DMS 273 (cell line): ENCODE data around the gene PAK5.

Experiments used
- DNase-seq: peaks from one replicate; lab custom pipeline; 2025; ENCODE audit not compliant: unreplicated experiment; lab: John Stamatoyannopoulos, UW

PAK5 gene

DNA sequence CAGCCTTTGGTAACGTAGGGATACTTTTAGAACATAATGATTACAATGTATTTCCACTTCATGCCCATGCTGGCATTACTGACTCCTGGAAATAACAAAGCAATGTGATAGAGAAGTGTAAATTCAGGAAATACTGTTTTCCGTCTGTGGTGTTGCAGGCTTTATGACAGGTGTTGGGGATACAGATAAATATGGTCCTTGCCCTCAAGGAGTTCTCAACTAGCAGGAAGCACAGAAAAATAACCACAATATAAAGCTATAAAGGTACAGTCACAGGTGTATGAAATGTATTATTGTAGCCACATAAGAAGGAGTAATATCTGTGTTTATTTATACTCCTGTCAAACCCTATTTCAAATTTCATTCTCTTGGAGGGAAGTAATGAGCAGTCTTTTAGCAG, 337.4 kb downstream of the PAK5 start:
- no peak for DNase-seq

- no peak for DNase-seq
Measured at GRCh38 chr20:9500121-9500520, 338.8 kb downstream of the PAK5 start.

GRCh38 chr20:9499126-9499899, 339.6 kb downstream of the PAK5 start:
- DNase-seq = no peak

GRCh38 chr20:9498322-9498721, 340.6 kb downstream of the PAK5 start:
- DNase-seq = no peak

GRCh38 chr20:9496155-9496554, 342.7 kb downstream of the PAK5 start:
- no peak for DNase-seq

DNA sequence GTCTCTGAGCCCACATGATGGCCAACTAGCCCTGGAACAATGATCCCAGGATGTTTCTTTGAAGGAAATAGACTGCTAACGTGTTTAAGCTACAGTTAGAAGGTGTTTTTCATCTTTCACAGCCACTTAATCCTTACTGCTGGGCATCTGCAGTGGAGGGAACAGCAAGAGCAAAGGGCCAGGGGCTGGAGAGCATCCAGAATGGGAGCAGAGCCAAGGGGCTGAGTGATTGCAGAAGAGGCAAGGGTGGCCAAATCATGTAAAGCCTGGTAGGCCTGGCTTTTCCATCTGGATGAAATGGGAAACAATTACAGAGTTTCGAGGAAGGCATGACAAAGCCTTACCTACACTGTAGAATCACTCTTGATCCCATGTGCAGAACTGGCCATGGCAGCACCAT, 343.2 kb downstream of the PAK5 start:
- DNase-seq = no peak

DNA sequence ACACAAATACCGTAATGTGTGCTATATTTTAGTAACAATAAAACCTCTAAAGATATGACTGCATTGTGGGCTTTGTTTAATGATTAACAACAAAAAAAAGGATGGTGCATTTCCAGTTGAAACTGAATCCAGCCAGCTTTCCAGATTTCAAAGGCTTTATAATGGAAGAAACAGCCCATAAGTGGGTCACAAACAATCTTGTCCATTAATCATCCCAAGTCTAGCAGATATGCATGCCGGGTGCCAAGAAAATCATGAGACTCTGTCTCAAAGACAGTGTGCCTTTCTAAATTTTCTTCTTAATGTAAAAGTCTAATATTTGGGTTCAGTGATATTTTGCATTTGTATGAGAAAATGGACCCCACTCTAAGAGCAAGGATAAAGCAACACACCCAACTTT, 345.1 kb downstream of the PAK5 start:
- no peak for DNase-seq

- no peak for DNase-seq
Measured at GRCh38 chr20:9492067-9492466, 346.8 kb downstream of the PAK5 start.

DNA sequence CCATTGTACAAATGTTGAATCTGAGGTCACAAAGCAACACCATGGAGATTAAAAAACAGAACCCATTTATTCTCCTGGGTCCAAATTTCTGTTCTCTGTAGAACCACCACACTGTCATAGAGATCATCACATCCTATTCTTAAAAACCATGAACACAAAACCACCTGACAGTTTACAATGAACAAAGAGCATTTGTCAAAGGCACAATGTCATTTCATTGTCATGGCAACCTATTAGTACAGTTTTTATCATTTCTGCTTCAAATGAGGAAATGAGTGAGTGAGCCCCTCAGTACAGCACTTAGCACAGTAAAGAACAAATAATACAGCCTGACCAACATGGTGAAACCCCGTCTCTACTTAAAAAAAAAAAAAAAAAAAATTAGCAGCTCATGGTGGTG, 347.6 kb downstream of the PAK5 start:
- DNase-seq = no peak

- DNase-seq = no peak
Measured at GRCh38 chr20:9490631-9491030, 348.2 kb downstream of the PAK5 start.

- DNase-seq = no peak
Measured at GRCh38 chr20:9490161-9490560, 348.7 kb downstream of the PAK5 start.

GRCh38 chr20:9488063-9488462, 350.8 kb downstream of the PAK5 start:
- no peak for DNase-seq
